Psoas muscle (tissue), 8 donors: ENCODE data around the gene PCBP3. TPM values are rescaled to one million over a fixed set of nuclear protein-coding genes. Genes with fewer than 3 reads are reported as not detected.

ENCODE experiments used
- ATAC-seq, 4 donors: fragments of 200-7000 bp; cut with Tn5 transposase; one replicate each; pipeline ENCODE4 v1.9.1; 2020; ENCODE audit warnings: moderate library complexity in 3 of 4, mild to moderate bottlenecking in 2 of 4
- DNase-seq, 2 donors: peaks; one replicate each; pipeline ENCODE4 v3.0.0-alpha.2; 2020
- H3K27ac ChIP-seq: fragments of 200-600 bp; one replicate; pipeline ENCODE4 v1.8.0; 2022
- H3K27me3 ChIP-seq, 3 donors: fragments of 200-600 bp in 1 of 3; one replicate each; pipeline versions ENCODE4 v1.6.1 to v1.8.0; 2013 to 2022; ENCODE audit warnings: low read length in 2 of 3, mild to moderate bottlenecking in 2 of 3, moderate library complexity in 1 of 3; ENCODE audit not compliant: insufficient read depth in 3 of 3
- H3K36me3 ChIP-seq, 2 donors: fragments of 200-600 bp in 1 of 2; one replicate each; pipeline versions ENCODE4 v1.6.1 to v1.8.0; 2013 to 2022; ENCODE audit warnings: low read depth in 1 of 2, mild to moderate bottlenecking in 1 of 2, moderate library complexity in 1 of 2; ENCODE audit not compliant: insufficient read depth in 1 of 2
- H3K4me1 ChIP-seq: fragments of 200-600 bp; one replicate; pipeline ENCODE4 v1.8.0; 2022
- H3K4me3 ChIP-seq: fragments of 200-600 bp; one replicate; pipeline ENCODE4 v1.8.0; 2022; ENCODE audit warnings: mild to moderate bottlenecking
- H3K9me3 ChIP-seq: fragments of 200-600 bp; one replicate; pipeline ENCODE4 v1.8.0; 2022
- WGBS, 3 donors: extraction: QIAGEN DNeasy Blood & Tissue Kit; methylation state at CpG; one replicate each; pipeline versions ENCODE4 v1.1.6 to v1.1.7; 2013; 5-methylcytosine and 5-hydroxymethylcytosine counted together
- intact Hi-C, 2 donors: fragments of 100-400 bp; cut with DNase I; formaldehyde crosslinking; loops; one replicate each; pipeline versions ENCODE4 v1.11.0 to v1.14.2; 2022
- polyA plus RNA-seq, 3 donors: library from polyadenylated mRNA; stranded (reverse); fragments of 200-250 nt; gene quantifications; one replicate each; pipeline ENCODE4 v1.2.3, GENCODE V29; 2013
- total RNA-seq, 4 donors: library from RNA; stranded (reverse); fragmentation: NEBNext Ultra II Directional in 2 of 4; extraction: Animal tissue kit (Norgen Biotek cat#: 25700) in 2 of 4; gene quantifications; one replicate each; pipeline versions ENCODE4 v1.2.1 to v1.2.4, GENCODE V29; 2021 to 2023
- TF ChIP-seq, protein P1 (sequence below): fragments of 200-600 bp; IDR thresholded peaks from one replicate; pipeline ENCODE4 v1.8.0; 2022; ENCODE audit warnings: antibody characterized with exemption
- donor health status: healthy with polysubstance abuse.
- donor health status: DM: no; HTN: no; CAD: no; lungs with moderate emphysema.
- donor health status: Bipolar disorder and iron deficiency.
- donor health status: healthy.
- donor health status: DM: yes; HTN: yes; CAD: no.
- donor health status: DM: no; HTN: no; CAD: no.
- donor health status: DM: no; HTN: no; CAD: no.
- donor health status: DM: yes; HTN: yes; CAD: no.

Gene PCBP3
- total and polyA plus RNA-seq, 7 donors, result 0.10 to 0.91 (median 0.33) TPM; not detected in 1

DNA sequence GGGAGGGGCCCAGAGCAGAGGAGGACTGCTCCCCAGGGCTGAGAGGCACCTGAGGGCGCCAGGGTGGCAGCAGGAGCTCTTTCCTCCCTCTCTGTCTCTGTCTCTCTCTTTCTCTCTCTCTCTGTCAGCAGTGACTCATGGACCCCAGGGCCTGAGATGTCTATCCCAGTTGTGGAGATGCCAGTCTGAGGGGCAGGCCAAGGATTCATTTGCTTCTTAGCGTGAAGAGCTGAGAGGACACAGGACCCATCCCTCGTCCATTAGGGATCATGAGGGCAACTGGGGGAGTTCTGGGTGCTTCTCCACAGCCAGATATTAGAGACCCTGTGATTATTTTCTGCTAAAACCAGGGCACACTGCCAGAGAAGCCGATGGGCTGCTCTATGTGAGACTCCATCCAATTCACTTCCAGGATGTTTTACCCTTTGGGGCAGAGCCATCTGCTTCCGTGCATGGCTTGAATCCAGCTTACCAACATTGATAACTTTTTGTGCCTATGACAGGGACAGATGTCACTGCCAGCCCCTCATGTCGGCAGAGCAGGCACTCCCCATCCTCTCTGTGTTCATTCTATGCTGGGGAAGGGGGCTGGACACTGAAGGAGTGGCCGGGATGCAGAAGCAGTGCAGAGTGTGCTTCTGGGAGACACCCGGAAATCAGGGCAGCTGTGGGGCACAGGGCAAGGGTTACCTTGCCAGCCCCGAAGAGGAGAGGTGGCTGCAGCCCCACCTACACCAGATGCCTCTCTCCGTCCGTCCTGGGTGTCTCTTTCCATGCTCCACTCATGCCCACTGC is 4.1 kb upstream of the PCBP3 start:
- intact Hi-C loops, result no loop called here
- H3K9me3 ChIP-seq, result no peaks in the 10 kb centered on the region
- DNase-seq (no peak), ATAC-seq (no peak)
- H3K4me3 ChIP-seq, result no peak overlapping the region
- peaks cover 0 to 51% (median 19%) of the 10 kb centered on the region in 3 donors for H3K27me3 ChIP-seq
- 40 to 51% (median 43%) methylated on average over 10 to 11 of the region's 11 CpGs for WGBS, 3 donors
- TF ChIP-seq, protein P1, sequence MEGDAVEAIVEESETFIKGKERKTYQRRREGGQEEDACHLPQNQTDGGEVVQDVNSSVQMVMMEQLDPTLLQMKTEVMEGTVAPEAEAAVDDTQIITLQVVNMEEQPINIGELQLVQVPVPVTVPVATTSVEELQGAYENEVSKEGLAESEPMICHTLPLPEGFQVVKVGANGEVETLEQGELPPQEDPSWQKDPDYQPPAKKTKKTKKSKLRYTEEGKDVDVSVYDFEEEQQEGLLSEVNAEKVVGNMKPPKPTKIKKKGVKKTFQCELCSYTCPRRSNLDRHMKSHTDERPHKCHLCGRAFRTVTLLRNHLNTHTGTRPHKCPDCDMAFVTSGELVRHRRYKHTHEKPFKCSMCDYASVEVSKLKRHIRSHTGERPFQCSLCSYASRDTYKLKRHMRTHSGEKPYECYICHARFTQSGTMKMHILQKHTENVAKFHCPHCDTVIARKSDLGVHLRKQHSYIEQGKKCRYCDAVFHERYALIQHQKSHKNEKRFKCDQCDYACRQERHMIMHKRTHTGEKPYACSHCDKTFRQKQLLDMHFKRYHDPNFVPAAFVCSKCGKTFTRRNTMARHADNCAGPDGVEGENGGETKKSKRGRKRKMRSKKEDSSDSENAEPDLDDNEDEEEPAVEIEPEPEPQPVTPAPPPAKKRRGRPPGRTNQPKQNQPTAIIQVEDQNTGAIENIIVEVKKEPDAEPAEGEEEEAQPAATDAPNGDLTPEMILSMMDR, result no peak
- no peaks in the 10 kb centered on the region for H3K36me3 ChIP-seq
- no peak overlapping the region for H3K27ac ChIP-seq
- peaks cover 4% of the 10 kb centered on the region for H3K4me1 ChIP-seq

DNA sequence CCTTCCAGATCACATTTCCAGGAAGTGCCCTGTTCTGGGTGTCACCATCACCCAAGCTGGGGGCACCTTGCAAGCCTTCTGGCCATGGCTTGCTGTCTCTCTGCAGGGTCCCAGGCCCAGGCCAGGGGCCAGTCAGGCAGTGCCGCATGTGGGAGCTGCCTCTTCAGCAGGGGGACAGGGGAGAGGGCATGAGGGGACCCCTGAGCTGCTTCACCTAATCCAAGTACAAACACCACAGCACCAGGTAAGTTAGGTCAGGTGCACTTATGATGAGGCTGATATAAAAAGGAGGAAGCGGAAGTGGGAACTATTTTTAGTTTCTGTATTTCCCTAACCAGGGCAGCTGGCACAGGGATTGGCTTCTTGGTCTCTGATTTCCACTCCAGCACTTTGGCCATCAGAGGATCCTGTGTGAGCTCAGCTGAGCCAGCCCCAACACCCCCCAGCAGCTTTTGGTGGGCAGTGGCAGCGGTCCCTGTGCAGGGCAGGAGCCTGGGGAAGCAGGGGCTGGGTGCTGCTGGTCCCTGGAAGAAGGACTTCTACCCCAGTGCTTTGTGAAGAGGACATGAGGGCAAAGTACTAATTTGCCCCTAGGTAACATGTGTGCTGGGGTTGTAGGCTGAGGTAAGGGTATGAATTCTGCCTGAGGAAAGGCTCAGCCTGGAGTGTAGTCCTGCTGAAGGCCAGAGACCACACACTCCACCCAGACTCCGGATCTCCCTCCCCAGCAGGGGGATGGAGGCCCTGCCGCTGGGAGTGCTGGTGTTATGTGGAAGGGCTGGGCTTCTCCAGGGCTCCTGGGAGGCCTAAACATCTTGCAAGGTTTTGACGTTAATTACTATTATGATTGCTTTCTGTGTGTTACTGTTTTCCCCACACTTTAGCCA is 3.3 kb upstream of the PCBP3 start:
- H3K4me3 ChIP-seq, result no peak overlapping the region
- TF ChIP-seq, protein P1, result no peak
- no peak for DNase-seq
- no peak overlapping the region for H3K27ac ChIP-seq
- H3K4me1 ChIP-seq, result peaks cover 4% of the 10 kb centered on the region
- H3K27me3 ChIP-seq, result peaks cover 0 to 53% (median 19%) of the 10 kb centered on the region in 3 donors
- 55 to 64% (median 57%) methylated on average over 6 of the region's 6 CpGs for WGBS, 3 donors
- intact Hi-C loops, result no loop called here
- no peaks in the 10 kb centered on the region for H3K9me3 ChIP-seq
- no peaks in the 10 kb centered on the region for H3K36me3 ChIP-seq
- no peak for ATAC-seq

- intact Hi-C loops, result no loop called here
- no peaks in the 10 kb centered on the region for H3K36me3 ChIP-seq
- DNase-seq, result no peak
- H3K27me3 ChIP-seq, result peaks cover 0 to 59% (median 20%) of the 10 kb centered on the region in 3 donors
- WGBS, 3 donors, result 40 to 50% (median 47%) methylated on average over 21 to 23 of the region's 23 CpGs
- no peak overlapping the region for H3K27ac ChIP-seq
- H3K4me3 ChIP-seq, result no peak overlapping the region
- TF ChIP-seq, protein P1, result no peak
- peaks cover 4% of the 10 kb centered on the region for H3K4me1 ChIP-seq
- ATAC-seq, result no peak
- no peaks in the 10 kb centered on the region for H3K9me3 ChIP-seq
Measured at GRCh38 chr21:45640888-45641479, 2.5 kb upstream of the PCBP3 start.

GRCh38 chr21:45641480-45642035 is 2.0 kb upstream of the PCBP3 start:
- H3K4me3 ChIP-seq, result no peak overlapping the region
- DNase-seq, result no peak
- no peaks in the 10 kb centered on the region for H3K36me3 ChIP-seq
- no peaks in the 10 kb centered on the region for H3K9me3 ChIP-seq
- WGBS, 3 donors, result 57 to 59% (median 58%) methylated on average over 30 to 31 of the region's 31 CpGs
- peaks cover 0 to 64% (median 20%) of the 10 kb centered on the region in 3 donors for H3K27me3 ChIP-seq
- TF ChIP-seq, protein P1, result no peak
- intact Hi-C loops, result no loop called here
- H3K27ac ChIP-seq, result no peak overlapping the region
- peaks cover 4% of the 10 kb centered on the region for H3K4me1 ChIP-seq
- ATAC-seq, result no peak
